ENCODE results near the gene TSPAN5. TPM values are rescaled to one million over a fixed set of nuclear protein-coding genes. Genes with fewer than 3 reads are reported as not detected.

The TSPAN5 gene
- total RNA-seq, 1 donor from 2014 or later: 0.43 TPM

- ATAC-seq: no peak
- DNase-seq (ENCODE audit: low spot score): no peak
These were observed 12.0 kb downstream of the TSPAN5 start for GRCh38 chr4:98646422-98646821.

GRCh38 chr4:98645527-98645926 is 12.9 kb downstream of the TSPAN5 start:
- DNase-seq (ENCODE audit: low spot score): no peak
- no peak for ATAC-seq

- ATAC-seq (no peak), DNase-seq (ENCODE audit: low spot score) (no peak)
These were observed 14.7 kb downstream of the TSPAN5 start for GRCh38 chr4:98643755-98644154.

DNA sequence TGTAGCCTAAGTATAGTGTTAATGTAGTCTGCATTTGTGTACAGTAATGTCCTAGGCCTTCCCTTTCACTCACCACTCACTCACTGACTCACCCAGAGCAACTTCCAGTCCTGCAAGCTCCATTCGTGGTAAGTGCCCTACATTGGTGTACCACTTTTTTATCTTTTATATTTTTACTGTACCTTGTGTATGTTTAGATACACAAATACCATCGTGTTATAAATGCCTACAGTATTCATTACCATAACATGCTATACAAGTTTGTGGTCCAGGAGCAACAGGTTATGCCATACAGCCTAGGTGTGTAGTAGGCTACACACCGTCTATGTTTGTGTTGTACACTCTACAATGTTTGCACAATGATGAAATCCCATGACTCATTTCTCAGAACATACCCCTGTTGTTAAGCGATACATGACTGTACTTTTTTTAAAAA is 15.4 kb downstream of the TSPAN5 start:
- no peak for DNase-seq (ENCODE audit: low spot score)
- ATAC-seq: no peak

- no peak for DNase-seq (ENCODE audit: low spot score)
- ATAC-seq: no peak
These were observed 16.3 kb downstream of the TSPAN5 start for GRCh38 chr4:98641906-98642668.

DNA sequence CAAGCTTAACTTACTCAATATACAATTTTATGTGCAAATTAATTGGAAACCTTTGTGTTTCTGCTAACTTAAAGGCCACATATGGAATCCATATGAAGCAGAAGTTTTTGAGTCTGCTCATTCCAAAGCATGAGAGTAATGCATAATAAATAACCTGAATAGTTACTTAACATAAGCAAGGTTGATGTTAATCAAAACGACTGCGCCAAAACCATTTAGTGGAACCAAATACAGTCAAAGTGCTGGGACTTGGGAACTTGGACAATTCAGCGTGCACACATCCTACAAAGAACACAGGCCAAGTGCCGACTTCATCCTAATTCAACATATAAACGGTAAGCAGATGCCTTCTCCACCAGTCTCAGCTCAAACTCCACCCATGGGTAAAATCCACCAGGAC is 17.0 kb downstream of the TSPAN5 start:
- ATAC-seq (no peak), DNase-seq (ENCODE audit: low spot score) (no peak)

DNA sequence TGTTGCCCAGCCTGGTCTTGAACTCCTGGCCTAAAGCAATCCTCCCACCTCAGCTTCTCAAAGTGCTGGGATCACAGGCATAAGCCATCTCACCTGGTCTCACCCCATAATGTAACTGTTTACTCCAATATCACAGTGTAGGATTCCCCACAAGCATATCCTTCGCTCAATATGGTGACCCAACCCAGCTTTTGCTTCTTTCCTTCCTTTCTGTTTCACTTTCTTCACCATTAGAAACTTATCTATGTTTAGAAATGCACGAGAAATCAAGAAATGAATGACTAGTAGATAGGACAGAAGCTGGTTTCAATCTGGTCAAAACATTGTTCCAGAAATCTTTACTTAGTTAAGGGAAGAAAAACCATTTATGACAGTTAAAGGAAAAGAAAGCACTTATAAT is 18.9 kb downstream of the TSPAN5 start:
- DNase-seq (ENCODE audit: low spot score): no peak
- ATAC-seq: no peak

- DNase-seq (ENCODE audit: low spot score): no peak
- ATAC-seq: no peak
These were observed 19.3 kb downstream of the TSPAN5 start for GRCh38 chr4:98639108-98639507.

DNA sequence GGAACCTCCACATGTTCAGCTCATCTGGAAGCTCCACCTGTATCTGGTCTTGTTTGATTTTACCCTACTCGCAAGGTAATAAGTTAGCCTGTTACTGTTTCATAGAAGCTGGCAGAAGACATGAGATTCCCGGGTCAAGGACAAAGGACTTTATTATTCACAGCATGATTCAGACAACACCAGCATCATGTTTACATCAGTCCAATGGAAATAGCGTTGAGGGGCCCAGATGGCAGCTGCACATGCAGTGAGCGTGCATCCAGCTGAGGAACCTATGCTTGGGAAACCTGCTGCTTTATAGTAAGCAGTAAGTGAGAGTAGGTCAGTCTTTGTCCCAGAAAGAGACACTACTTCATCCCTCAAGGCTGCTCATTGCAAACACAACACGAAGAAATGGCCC is 19.8 kb downstream of the TSPAN5 start:
- DNase-seq (ENCODE audit: low spot score): no peak
- no peak for ATAC-seq

DNA sequence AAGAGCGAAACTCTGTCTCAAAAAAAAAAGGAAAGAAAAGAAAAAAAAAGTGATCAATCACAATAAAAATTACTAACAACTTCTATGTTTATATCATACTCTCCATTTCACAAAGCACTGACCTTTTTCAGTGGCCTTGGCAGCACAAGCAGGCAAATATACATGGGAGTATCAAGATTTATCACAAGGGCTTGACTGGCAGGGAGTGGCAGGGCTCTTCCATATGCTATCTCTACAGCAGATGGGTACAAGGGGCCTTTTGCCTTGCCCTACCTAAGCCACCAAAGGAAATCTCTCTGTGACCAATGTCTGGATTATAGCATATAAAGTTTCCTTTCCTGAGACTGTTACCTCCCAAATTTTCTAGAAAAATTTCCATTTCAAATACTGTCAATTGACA is 24.4 kb downstream of the TSPAN5 start:
- ATAC-seq: no peak
- no peak for DNase-seq (ENCODE audit: low spot score)

DNA sequence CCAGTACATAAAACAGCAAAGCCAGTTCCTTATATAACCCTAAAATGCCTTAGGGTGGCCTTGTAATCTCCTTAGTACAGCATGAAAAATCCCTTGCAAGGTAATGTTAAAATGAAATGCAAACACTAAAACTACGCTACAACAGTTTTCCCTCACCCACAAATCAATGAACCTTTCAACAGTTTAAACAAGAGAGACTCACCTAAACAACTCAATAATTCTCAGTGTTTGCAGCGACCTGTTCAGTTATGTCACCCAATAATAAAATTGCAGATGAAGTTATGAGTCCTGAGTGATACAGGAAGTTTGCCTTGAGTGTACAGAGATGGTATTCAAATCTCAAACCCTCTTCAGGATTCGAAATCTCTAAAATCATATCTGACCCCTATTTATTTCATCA is 25.3 kb downstream of the TSPAN5 start:
- DNase-seq (ENCODE audit: low spot score) (no peak), ATAC-seq (no peak)

GRCh38 chr4:98632258-98632657 is 26.2 kb downstream of the TSPAN5 start:
- no peak for ATAC-seq
- DNase-seq (ENCODE audit: low spot score): no peak

GRCh38 chr4:98631506-98631905 is 26.9 kb downstream of the TSPAN5 start:
- DNase-seq (ENCODE audit: low spot score) (no peak), ATAC-seq (no peak)

DNA sequence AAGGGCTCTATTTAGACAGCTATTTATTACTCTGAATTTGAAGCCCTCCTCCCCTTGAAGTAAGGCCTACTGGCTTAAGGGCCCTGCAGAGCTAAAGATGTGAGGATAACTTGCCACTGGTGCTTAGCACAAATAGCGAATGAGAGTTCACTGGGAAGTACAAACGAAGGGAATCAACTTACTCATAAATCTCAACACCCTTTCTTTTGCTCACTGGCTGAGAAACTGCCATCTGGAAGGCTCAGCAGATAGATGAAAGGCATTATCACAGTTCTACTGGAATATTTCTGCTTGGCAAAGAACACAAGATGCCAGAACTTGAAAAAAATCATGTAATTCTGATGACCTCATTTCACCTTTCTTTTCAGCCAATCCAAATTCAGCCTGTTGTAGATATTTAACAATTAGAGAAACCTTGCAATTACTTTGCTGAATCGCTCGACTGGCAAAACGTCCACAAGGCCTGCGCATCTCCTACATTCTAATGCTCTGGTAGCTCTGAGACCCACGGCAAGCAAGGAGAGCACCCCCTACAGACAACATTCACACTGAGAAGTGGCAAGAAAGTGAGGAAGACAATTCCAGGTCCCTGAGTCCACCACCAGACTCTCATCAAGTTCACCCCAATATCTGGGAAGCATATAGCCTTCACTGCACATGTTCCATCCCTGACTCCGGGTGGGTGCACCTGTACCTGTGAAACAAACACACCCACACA is 27.5 kb downstream of the TSPAN5 start:
- ATAC-seq: no peak
- no peak for DNase-seq (ENCODE audit: low spot score)

DNA sequence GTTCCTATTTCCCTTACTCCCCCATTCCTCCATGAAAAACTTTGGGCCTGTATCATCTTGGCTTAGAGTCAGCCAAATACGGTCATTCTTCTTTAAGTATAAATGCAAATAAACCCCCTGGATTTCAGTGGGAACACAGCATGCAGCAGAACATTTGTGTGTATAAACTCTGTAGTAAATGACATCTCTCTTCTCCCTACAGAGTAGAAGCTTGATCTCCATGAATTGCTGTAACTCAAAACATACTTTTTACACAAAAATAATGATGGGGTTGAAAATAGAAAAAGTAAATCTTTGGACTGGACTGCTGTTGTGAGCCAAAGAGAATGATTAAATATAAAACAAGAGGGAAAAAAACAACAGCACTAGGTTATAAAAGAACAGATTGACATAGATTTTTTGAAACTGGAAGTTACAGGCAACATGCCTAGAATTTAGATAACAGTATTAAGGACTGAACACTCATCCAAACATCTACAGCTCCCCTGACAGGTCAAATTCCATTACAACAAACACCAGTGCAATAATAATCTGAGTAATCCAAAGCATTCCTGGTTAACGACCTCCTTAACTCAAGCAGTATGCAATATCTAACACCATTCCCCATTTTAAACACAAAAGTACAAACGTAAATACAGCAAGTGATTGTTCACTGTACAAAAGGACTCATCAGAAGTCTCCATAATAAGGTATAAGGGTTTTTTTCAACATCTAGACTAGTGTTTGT is 30.7 kb downstream of the TSPAN5 start:
- DNase-seq (ENCODE audit: low spot score) (no peak), ATAC-seq (peak; percentile 77)

- ATAC-seq: no peak
- no peak for DNase-seq (ENCODE audit: low spot score)
These were observed 32.1 kb downstream of the TSPAN5 start for GRCh38 chr4:98626350-98626749.

DNA sequence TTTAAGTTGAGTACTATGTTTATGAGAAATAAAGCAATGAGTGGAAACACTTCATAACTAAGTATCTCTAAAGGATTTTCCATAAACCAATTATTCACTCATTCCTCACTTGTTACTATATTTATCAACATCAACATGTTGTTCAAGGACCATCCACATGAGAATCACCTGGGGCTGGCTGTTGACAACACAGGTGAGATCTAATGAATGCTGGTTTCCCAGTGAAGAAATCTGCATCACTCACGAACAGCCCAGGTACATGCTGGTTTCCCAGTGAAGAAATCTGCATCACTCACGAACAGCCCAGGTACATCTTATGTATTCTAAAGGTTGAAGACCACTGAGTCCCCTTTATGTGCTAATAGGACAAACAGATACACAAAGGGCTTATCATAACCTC is 32.5 kb downstream of the TSPAN5 start:
- ATAC-seq (no peak), DNase-seq (ENCODE audit: low spot score) (no peak)

DNA sequence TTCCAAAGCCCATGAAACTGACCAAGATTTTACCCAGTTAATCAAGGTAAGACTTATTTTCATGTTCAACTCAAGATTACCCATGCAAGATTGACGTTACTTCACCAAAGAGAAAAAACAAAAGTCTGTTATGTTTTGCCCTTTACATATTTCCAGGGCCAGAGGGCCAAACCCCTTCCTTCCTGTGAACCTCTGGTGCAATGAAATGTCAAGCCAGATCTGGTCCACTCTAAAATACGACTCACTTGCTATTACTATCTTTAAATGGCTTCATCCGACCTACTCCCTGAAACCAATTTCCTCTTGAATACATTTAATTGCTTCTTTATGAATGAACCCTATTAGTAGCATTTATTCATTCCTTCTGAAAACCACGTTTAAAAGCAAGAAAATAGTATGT is 33.0 kb downstream of the TSPAN5 start:
- ATAC-seq: no peak

GRCh38 chr4:98624642-98625041 is 33.8 kb downstream of the TSPAN5 start:
- DNase-seq (ENCODE audit: low spot score): no peak
- ATAC-seq: no peak

More for the DNA sequence above, 33.0 kb downstream of the TSPAN5 start:
- DNase-seq (ENCODE audit: low spot score): no peak

DNA sequence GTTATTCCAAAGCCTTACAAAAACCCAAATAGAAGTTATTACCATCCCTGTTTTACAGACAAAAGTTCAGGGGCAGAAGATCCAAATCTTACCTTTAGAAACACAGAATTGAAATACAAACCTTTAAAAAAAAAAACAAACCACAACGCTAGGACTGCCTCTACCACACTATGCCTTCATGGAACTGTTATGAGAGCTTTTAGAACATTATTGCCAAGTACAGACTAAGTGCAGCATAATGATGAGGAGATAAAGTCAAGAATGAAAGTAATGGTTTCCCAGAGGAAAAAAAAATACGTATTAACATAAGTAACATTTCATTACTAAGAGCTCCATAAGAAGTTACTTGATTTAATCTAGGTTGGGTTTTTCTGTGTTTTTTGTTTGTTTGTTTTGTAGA is 34.3 kb downstream of the TSPAN5 start:
- DNase-seq (ENCODE audit: low spot score) (no peak), ATAC-seq (no peak)

DNA sequence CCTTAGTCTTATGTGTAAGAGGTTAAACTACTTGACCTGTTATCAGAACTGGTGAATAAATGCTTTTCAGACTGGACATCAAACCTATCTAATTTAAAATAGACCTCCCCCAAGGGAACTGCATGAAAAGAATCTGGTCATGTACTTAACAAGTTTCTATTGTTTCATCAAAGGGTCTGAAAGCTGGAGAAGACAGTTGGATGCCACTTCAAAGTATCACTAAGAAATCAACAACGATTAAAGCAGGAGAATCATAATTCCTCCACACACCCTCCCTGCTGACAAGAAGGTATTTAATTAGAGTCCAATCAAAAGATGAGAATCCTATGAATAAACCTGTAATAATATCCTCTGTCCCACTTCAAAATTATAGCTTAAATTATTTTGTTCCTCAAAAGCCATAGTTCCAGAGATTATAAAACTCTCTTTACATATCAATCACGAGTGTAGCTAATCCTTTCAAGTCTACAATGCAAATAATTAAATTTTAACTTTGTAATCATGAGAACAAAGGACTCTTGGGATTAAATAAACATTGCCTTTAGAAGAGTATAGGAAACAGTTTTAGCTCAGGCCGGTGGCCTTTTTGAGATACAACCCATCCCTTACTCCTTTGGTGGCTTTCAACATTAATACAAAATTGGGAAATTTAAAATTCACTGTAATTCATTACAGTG is 35.1 kb downstream of the TSPAN5 start:
- ATAC-seq (no peak), DNase-seq (ENCODE audit: low spot score) (no peak)
